ENCODE measurements around the gene WAC.
"Not testable (repeated sequence)": the region's sequence is repeated elsewhere in the genome, so short reads cannot be mapped to it uniquely, and the experiment has no call there.

WAC gene

GRCh38 chr10:28606568-28606967 is 73.7 kb downstream of the WAC start:
- no peak for TF ChIP-seq CTCF (IDR thresholded peaks at IDR 0.05; ENCODE audit: borderline replicate concordance, insufficient read depth, low read depth, low read length)
- H3K4me3 ChIP-seq (ENCODE audit: low read depth, low read length): no peak overlapping the region

- H3K4me3 ChIP-seq (ENCODE audit: low read depth, low read length): not testable (repeated sequence)
These were observed 76.7 kb downstream of the WAC start for GRCh38 chr10:28609636-28610035.

GRCh38 chr10:28612877-28613276 is 80.0 kb downstream of the WAC start:
- no peak overlapping the region for H3K4me3 ChIP-seq (ENCODE audit: low read depth, low read length)
- no peak for TF ChIP-seq CTCF (IDR thresholded peaks at IDR 0.05; ENCODE audit: borderline replicate concordance, insufficient read depth, low read depth, low read length)

GRCh38 chr10:28616514-28616913 is 83.6 kb downstream of the WAC start:
- H3K4me3 ChIP-seq (ENCODE audit: low read depth, low read length): no peak overlapping the region
- TF ChIP-seq CTCF (IDR thresholded peaks at IDR 0.05; ENCODE audit: borderline replicate concordance, insufficient read depth, low read depth, low read length): no peak

GRCh38 chr10:28619455-28619854 is 86.5 kb downstream of the WAC start:
- TF ChIP-seq CTCF (IDR thresholded peaks at IDR 0.05; ENCODE audit: borderline replicate concordance, insufficient read depth, low read depth, low read length): no peak
- no peak overlapping the region for H3K4me3 ChIP-seq (ENCODE audit: low read depth, low read length)

- no peak for TF ChIP-seq CTCF (IDR thresholded peaks at IDR 0.05; ENCODE audit: borderline replicate concordance, insufficient read depth, low read depth, low read length)
- no peak overlapping the region for H3K4me3 ChIP-seq (ENCODE audit: low read depth, low read length)
These were observed 87.3 kb downstream of the WAC start for GRCh38 chr10:28620251-28620650.

- TF ChIP-seq CTCF (IDR thresholded peaks at IDR 0.05; ENCODE audit: borderline replicate concordance, insufficient read depth, low read depth, low read length): no peak
- H3K4me3 ChIP-seq (ENCODE audit: low read depth, low read length): no peak overlapping the region
These were observed 90.6 kb downstream of the WAC start for GRCh38 chr10:28623483-28623882.

GRCh38 chr10:28624351-28624750 is 91.4 kb downstream of the WAC start:
- no peak overlapping the region for H3K4me3 ChIP-seq (ENCODE audit: low read depth, low read length)
- TF ChIP-seq CTCF (IDR thresholded peaks at IDR 0.05; ENCODE audit: borderline replicate concordance, insufficient read depth, low read depth, low read length): no peak
